ENCODE results near the gene WNT4. TPM values are rescaled to one million over a fixed set of nuclear protein-coding genes. Genes with fewer than 3 reads are reported as not detected.
A peak's percentile ranks its signal among the peaks of the same experiment; 100 is the strongest.

The WNT4 gene
- total RNA-seq, 4 donors from 2014 or later = 1.4 to 5.0 (median 2.5) TPM

DNA sequence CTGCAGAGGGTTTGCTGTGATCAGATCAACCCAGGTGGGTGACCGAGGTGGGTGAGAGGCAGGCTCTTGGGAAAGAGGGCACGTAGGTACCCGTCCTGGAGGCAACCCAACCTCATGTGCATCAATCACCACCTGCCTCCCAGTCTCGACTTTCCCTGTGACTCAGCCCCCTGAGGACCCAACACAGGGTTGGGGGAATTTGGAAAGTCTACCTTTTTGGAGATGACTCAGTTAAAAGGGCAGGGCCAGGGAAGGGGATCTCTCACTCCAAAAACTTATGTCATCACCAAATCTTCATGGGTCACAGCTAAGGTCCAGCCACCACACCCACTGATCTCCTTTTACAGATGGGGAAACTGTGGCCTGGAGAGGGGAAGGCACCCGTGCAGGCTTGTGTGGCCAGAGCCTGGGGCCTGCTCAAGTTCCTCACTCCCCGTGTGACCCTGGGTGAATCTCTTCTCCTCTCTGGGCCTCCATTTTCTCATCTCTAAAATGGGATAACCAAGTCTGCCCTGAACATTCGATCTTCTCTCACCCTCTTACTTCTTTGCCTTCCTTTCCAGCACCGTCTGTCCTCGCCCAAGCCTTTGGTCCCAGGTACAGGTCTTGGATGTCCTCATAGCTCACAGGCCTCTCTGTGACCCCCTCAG is 34.6 kb upstream of the WNT4 start:
- no peak for TF ChIP-seq POLR2A (IDR thresholded peaks at IDR 0.05)
- Histone ChIP-seq H3K4me1 (no peaks in the 10 kb centered on the region), H3K27ac (no peak overlapping the region), H3K27me3 (no peaks in the 10 kb centered on the region), H3K36me3 (no peaks in the 10 kb centered on the region), H3K4me3 (no peak overlapping the region), H3K9me3 (no peaks in the 10 kb centered on the region)
- DNase-seq = no peak

DNA sequence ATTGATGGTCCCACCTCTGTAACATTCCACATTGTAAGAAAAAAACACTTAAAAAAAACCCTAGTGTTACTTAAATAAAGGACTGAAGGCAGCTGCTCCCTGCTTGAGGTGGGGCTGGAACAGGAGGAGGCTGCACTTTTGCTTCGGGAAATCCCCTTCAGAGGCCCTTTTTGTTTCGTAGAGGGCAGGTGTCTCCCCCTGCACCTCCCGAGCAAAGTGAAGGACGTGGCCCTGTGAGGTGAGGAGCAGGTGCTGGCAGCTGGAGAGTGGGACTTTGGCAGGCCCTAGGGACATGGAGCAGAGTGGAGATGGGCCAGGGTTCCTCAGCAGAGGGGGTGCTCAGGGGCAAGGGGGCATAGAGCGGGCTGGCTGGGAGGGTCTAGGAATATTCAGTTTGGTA is 33.4 kb upstream of the WNT4 start:
- TF ChIP-seq, protein P1, sequence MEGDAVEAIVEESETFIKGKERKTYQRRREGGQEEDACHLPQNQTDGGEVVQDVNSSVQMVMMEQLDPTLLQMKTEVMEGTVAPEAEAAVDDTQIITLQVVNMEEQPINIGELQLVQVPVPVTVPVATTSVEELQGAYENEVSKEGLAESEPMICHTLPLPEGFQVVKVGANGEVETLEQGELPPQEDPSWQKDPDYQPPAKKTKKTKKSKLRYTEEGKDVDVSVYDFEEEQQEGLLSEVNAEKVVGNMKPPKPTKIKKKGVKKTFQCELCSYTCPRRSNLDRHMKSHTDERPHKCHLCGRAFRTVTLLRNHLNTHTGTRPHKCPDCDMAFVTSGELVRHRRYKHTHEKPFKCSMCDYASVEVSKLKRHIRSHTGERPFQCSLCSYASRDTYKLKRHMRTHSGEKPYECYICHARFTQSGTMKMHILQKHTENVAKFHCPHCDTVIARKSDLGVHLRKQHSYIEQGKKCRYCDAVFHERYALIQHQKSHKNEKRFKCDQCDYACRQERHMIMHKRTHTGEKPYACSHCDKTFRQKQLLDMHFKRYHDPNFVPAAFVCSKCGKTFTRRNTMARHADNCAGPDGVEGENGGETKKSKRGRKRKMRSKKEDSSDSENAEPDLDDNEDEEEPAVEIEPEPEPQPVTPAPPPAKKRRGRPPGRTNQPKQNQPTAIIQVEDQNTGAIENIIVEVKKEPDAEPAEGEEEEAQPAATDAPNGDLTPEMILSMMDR (IDR thresholded peaks at IDR 0.05) = no peak
- no peak for TF ChIP-seq POLR2A (IDR thresholded peaks at IDR 0.05)
- Histone ChIP-seq H3K4me3 (no peak overlapping the region), H3K9me3 (no peaks in the 10 kb centered on the region), H3K36me3 (no peaks in the 10 kb centered on the region), H3K27ac (no peak overlapping the region), H3K4me1 (no peaks in the 10 kb centered on the region), H3K27me3 (no peaks in the 10 kb centered on the region)
- DNase-seq = peak in 1 of 3 donors; percentile 37

- DNase-seq = no peak
- H3K9me3 ChIP-seq = no peaks in the 10 kb centered on the region
- TF ChIP-seq, protein P1 (IDR thresholded peaks at IDR 0.05) = no peak
- no peak for TF ChIP-seq POLR2A (IDR thresholded peaks at IDR 0.05)
- no peak overlapping the region for H3K27ac ChIP-seq
- H3K36me3 ChIP-seq = no peaks in the 10 kb centered on the region
- H3K4me1 ChIP-seq = no peaks in the 10 kb centered on the region
- no peak overlapping the region for H3K4me3 ChIP-seq
- no peaks in the 10 kb centered on the region for H3K27me3 ChIP-seq
Observed at GRCh38 chr1:22174446-22175220, 31.7 kb upstream of the WNT4 start.

- TF ChIP-seq, protein P1 (IDR thresholded peaks at IDR 0.05) = no peak
- TF ChIP-seq POLR2A (IDR thresholded peaks at IDR 0.05) = no peak
- H3K4me3 ChIP-seq = no peak overlapping the region
- DNase-seq = no peak
- H3K27me3 ChIP-seq = no peaks in the 10 kb centered on the region
- no peaks in the 10 kb centered on the region for H3K36me3 ChIP-seq
- no peaks in the 10 kb centered on the region for H3K4me1 ChIP-seq
- H3K27ac ChIP-seq = no peak overlapping the region
- no peaks in the 10 kb centered on the region for H3K9me3 ChIP-seq
Observed at GRCh38 chr1:22171951-22172715, 29.2 kb upstream of the WNT4 start.

DNA sequence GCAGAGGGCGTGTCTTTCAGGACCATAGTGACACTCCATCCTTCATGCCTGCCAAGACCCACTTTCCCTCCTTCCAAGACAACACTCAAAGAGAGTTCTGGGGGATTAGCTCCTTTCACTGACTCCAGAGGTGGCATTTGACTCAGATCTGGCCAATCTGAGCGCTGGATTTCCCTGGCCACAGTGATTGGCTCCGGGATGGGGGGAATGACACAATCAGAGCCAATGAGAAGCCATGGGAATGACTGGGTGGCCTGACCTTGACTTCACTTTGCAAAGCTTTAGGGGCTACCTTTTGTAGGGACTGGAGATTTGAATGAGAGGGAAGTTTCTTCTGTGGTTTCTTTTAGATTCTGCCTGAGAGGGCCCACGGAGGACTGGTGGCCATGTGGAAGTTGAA is 26.9 kb upstream of the WNT4 start:
- H3K27me3 ChIP-seq = no peaks in the 10 kb centered on the region
- H3K4me1 ChIP-seq = no peaks in the 10 kb centered on the region
- no peaks in the 10 kb centered on the region for H3K9me3 ChIP-seq
- DNase-seq = no peak
- H3K36me3 ChIP-seq = no peaks in the 10 kb centered on the region
- TF ChIP-seq, protein P1 (IDR thresholded peaks at IDR 0.05) = no peak
- TF ChIP-seq POLR2A (IDR thresholded peaks at IDR 0.05) = no peak
- H3K4me3 ChIP-seq = no peak overlapping the region
- H3K27ac ChIP-seq = no peak overlapping the region

Data from Peyer's patch (tissue), 4 donors.